GM23338 (cell line): Measurements from ENCODE around the gene TSPAN7. TPM values are rescaled to one million over a fixed set of nuclear protein-coding genes. Genes with fewer than 3 reads are reported as not detected.

ENCODE experiments used
- ATAC-seq: fragments of 200-7000 bp; cut with Tn5 transposase; 3 replicates; pipeline ENCODE4 v1.9.1; 2020
- DNase-seq: peaks from one replicate; pipeline ENCODE4 v3.0.0-alpha.2; 2015; ENCODE audit warnings: low spot score
- H2AFZ ChIP-seq: fragments of 200-600 bp; sonication (generic); 2 replicates; pipeline ENCODE4 v1.8.0; 2016; ENCODE audit warnings: antibody characterized with exemption, mild to moderate bottlenecking, moderate library complexity
- H3F3A ChIP-seq: fragments of 200-600 bp; sonication (generic); replicated peaks from 2 replicates; pipeline ENCODE4 v1.8.0; 2017; ENCODE audit warnings: antibody characterized with exemption, mixed run types, low read depth
- H3K27ac ChIP-seq: fragments of 200-600 bp; sonication (generic); 2 replicates; pipeline ENCODE4 v1.6.1; 2016; ENCODE audit warnings: low read depth
- H3K27me3 ChIP-seq: fragments of 200-600 bp; sonication (generic); 2 replicates; pipeline ENCODE4 v1.8.0; 2016; ENCODE audit warnings: mild to moderate bottlenecking, mixed run types, moderate library complexity; ENCODE audit not compliant: insufficient read depth
- H3K36me3 ChIP-seq: fragments of 200-600 bp; sonication (generic); 2 replicates; pipeline ENCODE4 v1.8.0; 2016; ENCODE audit warnings: mild to moderate bottlenecking; ENCODE audit not compliant: insufficient read depth
- H3K4me1 ChIP-seq: fragments of 200-600 bp; sonication (generic); 2 replicates; pipeline ENCODE4 v1.8.0; 2016; ENCODE audit warnings: mild to moderate bottlenecking, moderate library complexity; ENCODE audit not compliant: insufficient read depth
- H3K4me2 ChIP-seq: fragments of 200-600 bp; sonication (generic); 2 replicates; pipeline ENCODE4 v1.7.1; 2017; ENCODE audit warnings: mixed run types
- H3K4me3 ChIP-seq: fragments of 200-600 bp; sonication (generic); 2 replicates; pipeline ENCODE4 v1.6.1; 2016; ENCODE audit warnings: mixed run types
- H3K79me2 ChIP-seq: fragments of 200-600 bp; sonication (generic); replicated peaks from 2 replicates; pipeline ENCODE4 v1.8.0; 2017; ENCODE audit warnings: mild to moderate bottlenecking; ENCODE audit not compliant: insufficient read depth
- H3K9me2 ChIP-seq: fragments of 200-600 bp; sonication (generic); 2 replicates; pipeline ENCODE4 v1.8.0; 2017; ENCODE audit not compliant: insufficient read depth
- H4K20me1 ChIP-seq: fragments of 200-600 bp; sonication (generic); replicated peaks from 2 replicates; pipeline ENCODE4 v1.8.0; 2017; ENCODE audit warnings: mild to moderate bottlenecking; ENCODE audit not compliant: insufficient read depth
- H3K27ac Mint-ChIP-seq: 2 replicates; pipeline ENCODE4 v1.8.0; 2020; ENCODE audit warnings: inconsistent platforms, mild to moderate bottlenecking, moderate library complexity, mixed read lengths
- H3K27me3 Mint-ChIP-seq: 3 replicates; pipeline ENCODE4 v1.8.0; 2022; ENCODE audit warnings: low read depth, mild to moderate bottlenecking, moderate library complexity, mixed read lengths, inconsistent platforms; ENCODE audit not compliant: insufficient read depth, poor library complexity
- H3K36me3 Mint-ChIP-seq: 3 replicates; pipeline ENCODE4 v1.8.0; 2021; ENCODE audit warnings: low read depth, mild to moderate bottlenecking, inconsistent platforms, moderate library complexity, mixed read lengths
- H3K4me1 Mint-ChIP-seq: 3 replicates; pipeline ENCODE4 v1.8.0; 2020; ENCODE audit warnings: mild to moderate bottlenecking, inconsistent platforms, mixed read lengths
- H3K4me3 Mint-ChIP-seq: 3 replicates; pipeline ENCODE4 v1.8.0; 2021; ENCODE audit warnings: moderate library complexity, mild to moderate bottlenecking, inconsistent platforms, mixed read lengths
- H3K9me3 Mint-ChIP-seq: 3 replicates; pipeline ENCODE4 v1.8.0; 2020; ENCODE audit warnings: moderate library complexity, mild to moderate bottlenecking, inconsistent platforms, mixed read lengths
- CREB1 ChIP-seq: fragments of 250-450 bp; sonication (Bioruptor Pico); IDR thresholded peaks from 2 replicates; pipeline ENCODE4 v1.5.0; 2020; ENCODE audit warnings: low read depth, mild to moderate bottlenecking, moderate library complexity
- EZH2 ChIP-seq: fragments of 200-600 bp; sonication (generic); IDR thresholded peaks from one replicate; pipeline ENCODE4 v1.8.0; 2017; ENCODE audit warnings: antibody characterized with exemption, mild to moderate bottlenecking, low read depth; ENCODE audit not compliant: unreplicated experiment
- JUNB ChIP-seq: IDR thresholded peaks from one replicate; pipeline ENCODE4 v1.6.1; 2016; ENCODE audit warnings: antibody characterized with exemption; ENCODE audit not compliant: unreplicated experiment
- NANOG ChIP-seq: IDR thresholded peaks from 2 replicates; pipeline ENCODE4 v1.6.1; 2016; ENCODE audit warnings: antibody characterized with exemption, borderline replicate concordance
- POLR2AphosphoS5 ChIP-seq: IDR thresholded peaks from 2 replicates; pipeline ENCODE4 v1.6.1; 2016; ENCODE audit warnings: antibody characterized with exemption, low read depth
- ZNF114 ChIP-seq: fragments of 250-450 bp; sonication (Bioruptor Pico); IDR thresholded peaks from 2 replicates; pipeline ENCODE4 v1.5.0; 2020; ENCODE audit warnings: mild to moderate bottlenecking, moderate library complexity
- ZNF331 ChIP-seq: fragments of 250-450 bp; sonication (Bioruptor Pico); IDR thresholded peaks from 2 replicates; pipeline ENCODE4 v1.5.0; 2020; ENCODE audit warnings: low read depth, mild to moderate bottlenecking, moderate library complexity
- long read RNA-seq: library from polyadenylated mRNA; unstranded; transcript quantifications from one replicate; pipeline ENCODE4 v2.0.0, GENCODE V29; 2020; ENCODE audit not compliant: unreplicated experiment
- polyA plus RNA-seq: library from polyadenylated mRNA; unstranded; fragments of >200 nt; fragmentation: Nextera tagmentation; extraction: Ambion mirVana; gene quantifications from 2 replicates; pipeline ENCODE4 v1.2.1, GENCODE V29; 2016
- total RNA-seq: library from RNA; depleted of rRNA; stranded (reverse); fragments of >200 nt; shearing (Covaris generic); gene quantifications from 2 replicates; pipeline ENCODE4 v1.2.3, GENCODE V29; 2014; rRNA removed
- TF ChIP-seq, protein P1 (sequence below): IDR thresholded peaks from 2 replicates; pipeline ENCODE4 v1.6.1; 2016; ENCODE audit warnings: antibody characterized with exemption
- TF ChIP-seq, protein P2 (sequence below): fragments of 250-450 bp; sonication (Bioruptor Pico); IDR thresholded peaks from 2 replicates; pipeline ENCODE4 v1.5.0; 2020; ENCODE audit warnings: mild to moderate bottlenecking, moderate library complexity

The TSPAN7 gene, protein sequence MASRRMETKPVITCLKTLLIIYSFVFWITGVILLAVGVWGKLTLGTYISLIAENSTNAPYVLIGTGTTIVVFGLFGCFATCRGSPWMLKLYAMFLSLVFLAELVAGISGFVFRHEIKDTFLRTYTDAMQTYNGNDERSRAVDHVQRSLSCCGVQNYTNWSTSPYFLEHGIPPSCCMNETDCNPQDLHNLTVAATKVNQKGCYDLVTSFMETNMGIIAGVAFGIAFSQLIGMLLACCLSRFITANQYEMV
- total RNA-seq (5.9 and 7.2 TPM in 2 replicates), polyA plus RNA-seq (10.4 and 11.5 TPM in 2 replicates)
- long read RNA-seq, transcript TSPAN7-202 (8 exons, 1,909 nt), result major isoform, 6 of 6 reads
- long read RNA-seq, partial matches to known transcripts, result 0 of 6 reads
- long read RNA-seq, other reads (novel, unspliced or antisense), result 0 of 6 reads

DNA sequence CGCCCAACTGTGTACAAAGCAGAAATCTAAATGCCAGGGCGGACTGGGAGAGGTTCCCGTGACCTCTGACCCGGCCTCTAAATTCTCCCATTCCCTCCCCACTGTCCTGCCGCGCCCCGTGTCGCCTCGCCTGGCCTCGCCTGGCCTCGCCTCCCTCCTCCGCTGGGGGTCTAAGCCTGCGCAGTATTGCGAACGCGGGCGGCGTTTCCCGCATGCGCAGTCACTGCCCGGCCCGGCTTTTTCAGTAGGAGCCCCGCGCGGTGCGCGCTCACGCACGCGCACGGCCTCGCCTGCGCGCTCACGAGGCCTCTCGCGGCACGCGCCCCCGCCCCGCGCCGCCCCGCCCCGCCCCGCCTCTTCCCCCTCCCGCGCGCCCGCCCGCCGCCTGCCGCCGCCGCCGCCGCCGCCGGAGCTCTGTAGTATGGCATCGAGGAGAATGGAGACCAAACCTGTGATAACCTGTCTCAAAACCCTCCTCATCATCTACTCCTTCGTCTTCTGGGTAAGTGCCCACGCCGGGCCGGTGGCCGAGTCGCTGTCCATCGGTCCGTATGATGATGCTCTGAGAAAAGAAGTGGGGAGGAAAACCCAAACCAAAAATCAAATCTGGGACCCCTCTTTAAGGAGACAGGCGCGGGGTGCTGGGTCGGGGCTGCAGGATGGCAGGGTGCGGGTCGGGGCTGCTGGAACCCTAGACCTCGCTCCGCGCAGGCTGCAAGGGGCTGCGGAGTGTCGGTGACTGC lies at the start of gene TSPAN7:
TSPAN7 (plus strand) TSS at position 417 of the 743 bp plus-strand sequence; CDS start at position 422, 5 bp downstream.
- ATAC-seq, result peak; percentile 77
- peak within 1 kb of the TSS; percentile 91 for H3K4me3 Mint-ChIP-seq
- Histone ChIP-seq H3F3A (no peaks in the 10 kb centered on the region), H3K4me1 (no peaks in the 10 kb centered on the region), H4K20me1 (no peaks in the 10 kb centered on the region), H3K4me3 (peak within 1 kb of the TSS; percentile 69), H3K4me2 (peak within 1 kb of the TSS; percentile 77), H3K9me2 (no peaks in the 10 kb centered on the region), H2AFZ (peak within 1 kb of the TSS; percentile 89), H3K27me3 (peaks cover 10% of the 10 kb centered on the region; the same call in 1 of the 2 replicates), H3K79me2 (no peaks in the 10 kb centered on the region), H3K27ac (no peak within 1 kb of the TSS), H3K36me3 (no peaks in the 10 kb centered on the region)
- peaks cover 9% of the 10 kb centered on the region; the same call in 2 of the 3 replicates for H3K4me1 Mint-ChIP-seq
- H3K36me3 Mint-ChIP-seq, result no peaks in the 10 kb centered on the region
- 0 out of 2 replicates have a peak within 1 kb of the TSS, but pooled peaks have one; percentile 80 for H3K27ac Mint-ChIP-seq
- peak; percentile 70 for DNase-seq
- peaks cover 13% of the 10 kb centered on the region for H3K27me3 Mint-ChIP-seq
- H3K9me3 Mint-ChIP-seq, result no peaks in the 10 kb centered on the region
- no peak for TF ChIP-seq NANOG
- no peak for TF ChIP-seq ZNF114
- TF ChIP-seq POLR2AphosphoS5, result peak; percentile 68
- no peak for TF ChIP-seq EZH2

DNA sequence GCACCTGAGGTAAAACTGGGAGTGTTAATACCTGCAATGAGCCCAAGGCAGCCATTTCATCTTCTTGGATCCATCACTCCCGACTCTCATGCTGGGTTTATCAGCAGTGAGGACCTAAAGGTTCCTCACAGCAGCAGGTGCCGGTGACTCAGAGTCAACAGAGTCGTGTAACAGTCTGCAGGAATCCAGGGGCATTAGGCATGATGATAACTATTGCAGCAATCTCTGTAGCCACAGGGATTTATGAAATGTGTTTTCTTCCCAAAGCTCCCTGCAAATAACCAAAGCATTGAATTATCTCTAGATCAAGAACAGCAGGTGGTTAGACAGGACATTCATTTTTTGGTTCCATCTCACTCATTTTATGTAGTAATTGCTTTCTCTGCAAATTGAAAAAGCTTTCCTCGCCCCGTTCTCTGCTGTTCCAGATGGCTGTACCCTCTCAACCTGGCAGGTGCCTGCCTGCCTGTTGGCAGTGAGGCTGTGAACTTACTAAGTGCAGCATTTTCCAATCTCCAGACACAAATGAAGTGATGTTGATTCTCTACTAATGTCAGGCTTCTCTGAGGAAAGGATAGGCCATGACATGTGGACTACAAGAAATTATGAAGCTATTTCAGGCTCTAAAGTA lies 48.1 kb upstream of the TSPAN7 start:
- Histone ChIP-seq H4K20me1 (no peaks in the 10 kb centered on the region), H3K9me2 (no peaks in the 10 kb centered on the region), H3K79me2 (no peaks in the 10 kb centered on the region), H3K4me3 (no peak overlapping the region), H2AFZ (no peak overlapping the region), H3K27ac (no peak overlapping the region), H3F3A (no peaks in the 10 kb centered on the region), H3K4me2 (no peak overlapping the region), H3K4me1 (no peaks in the 10 kb centered on the region), H3K36me3 (no peaks in the 10 kb centered on the region), H3K27me3 (no peaks in the 10 kb centered on the region)
- no peaks in the 10 kb centered on the region for H3K27me3 Mint-ChIP-seq
- no peak for DNase-seq
- no peaks in the 10 kb centered on the region for H3K4me1 Mint-ChIP-seq
- no peak overlapping the region for H3K4me3 Mint-ChIP-seq
- no peaks in the 10 kb centered on the region for H3K9me3 Mint-ChIP-seq
- H3K36me3 Mint-ChIP-seq, result no peaks in the 10 kb centered on the region
- ATAC-seq, result no peak
- no peak overlapping the region for H3K27ac Mint-ChIP-seq
- TF ChIP-seq CREB1 (CRISPR knock-in tag) (no peak), ZNF114 (no peak), NANOG (no peak), ZNF331 (no peak), POLR2AphosphoS5 (no peak), JUNB (no peak), EZH2 (no peak)
- TF ChIP-seq, protein P1, sequence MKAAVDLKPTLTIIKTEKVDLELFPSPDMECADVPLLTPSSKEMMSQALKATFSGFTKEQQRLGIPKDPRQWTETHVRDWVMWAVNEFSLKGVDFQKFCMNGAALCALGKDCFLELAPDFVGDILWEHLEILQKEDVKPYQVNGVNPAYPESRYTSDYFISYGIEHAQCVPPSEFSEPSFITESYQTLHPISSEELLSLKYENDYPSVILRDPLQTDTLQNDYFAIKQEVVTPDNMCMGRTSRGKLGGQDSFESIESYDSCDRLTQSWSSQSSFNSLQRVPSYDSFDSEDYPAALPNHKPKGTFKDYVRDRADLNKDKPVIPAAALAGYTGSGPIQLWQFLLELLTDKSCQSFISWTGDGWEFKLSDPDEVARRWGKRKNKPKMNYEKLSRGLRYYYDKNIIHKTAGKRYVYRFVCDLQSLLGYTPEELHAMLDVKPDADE, result no peak
- TF ChIP-seq, protein P2, sequence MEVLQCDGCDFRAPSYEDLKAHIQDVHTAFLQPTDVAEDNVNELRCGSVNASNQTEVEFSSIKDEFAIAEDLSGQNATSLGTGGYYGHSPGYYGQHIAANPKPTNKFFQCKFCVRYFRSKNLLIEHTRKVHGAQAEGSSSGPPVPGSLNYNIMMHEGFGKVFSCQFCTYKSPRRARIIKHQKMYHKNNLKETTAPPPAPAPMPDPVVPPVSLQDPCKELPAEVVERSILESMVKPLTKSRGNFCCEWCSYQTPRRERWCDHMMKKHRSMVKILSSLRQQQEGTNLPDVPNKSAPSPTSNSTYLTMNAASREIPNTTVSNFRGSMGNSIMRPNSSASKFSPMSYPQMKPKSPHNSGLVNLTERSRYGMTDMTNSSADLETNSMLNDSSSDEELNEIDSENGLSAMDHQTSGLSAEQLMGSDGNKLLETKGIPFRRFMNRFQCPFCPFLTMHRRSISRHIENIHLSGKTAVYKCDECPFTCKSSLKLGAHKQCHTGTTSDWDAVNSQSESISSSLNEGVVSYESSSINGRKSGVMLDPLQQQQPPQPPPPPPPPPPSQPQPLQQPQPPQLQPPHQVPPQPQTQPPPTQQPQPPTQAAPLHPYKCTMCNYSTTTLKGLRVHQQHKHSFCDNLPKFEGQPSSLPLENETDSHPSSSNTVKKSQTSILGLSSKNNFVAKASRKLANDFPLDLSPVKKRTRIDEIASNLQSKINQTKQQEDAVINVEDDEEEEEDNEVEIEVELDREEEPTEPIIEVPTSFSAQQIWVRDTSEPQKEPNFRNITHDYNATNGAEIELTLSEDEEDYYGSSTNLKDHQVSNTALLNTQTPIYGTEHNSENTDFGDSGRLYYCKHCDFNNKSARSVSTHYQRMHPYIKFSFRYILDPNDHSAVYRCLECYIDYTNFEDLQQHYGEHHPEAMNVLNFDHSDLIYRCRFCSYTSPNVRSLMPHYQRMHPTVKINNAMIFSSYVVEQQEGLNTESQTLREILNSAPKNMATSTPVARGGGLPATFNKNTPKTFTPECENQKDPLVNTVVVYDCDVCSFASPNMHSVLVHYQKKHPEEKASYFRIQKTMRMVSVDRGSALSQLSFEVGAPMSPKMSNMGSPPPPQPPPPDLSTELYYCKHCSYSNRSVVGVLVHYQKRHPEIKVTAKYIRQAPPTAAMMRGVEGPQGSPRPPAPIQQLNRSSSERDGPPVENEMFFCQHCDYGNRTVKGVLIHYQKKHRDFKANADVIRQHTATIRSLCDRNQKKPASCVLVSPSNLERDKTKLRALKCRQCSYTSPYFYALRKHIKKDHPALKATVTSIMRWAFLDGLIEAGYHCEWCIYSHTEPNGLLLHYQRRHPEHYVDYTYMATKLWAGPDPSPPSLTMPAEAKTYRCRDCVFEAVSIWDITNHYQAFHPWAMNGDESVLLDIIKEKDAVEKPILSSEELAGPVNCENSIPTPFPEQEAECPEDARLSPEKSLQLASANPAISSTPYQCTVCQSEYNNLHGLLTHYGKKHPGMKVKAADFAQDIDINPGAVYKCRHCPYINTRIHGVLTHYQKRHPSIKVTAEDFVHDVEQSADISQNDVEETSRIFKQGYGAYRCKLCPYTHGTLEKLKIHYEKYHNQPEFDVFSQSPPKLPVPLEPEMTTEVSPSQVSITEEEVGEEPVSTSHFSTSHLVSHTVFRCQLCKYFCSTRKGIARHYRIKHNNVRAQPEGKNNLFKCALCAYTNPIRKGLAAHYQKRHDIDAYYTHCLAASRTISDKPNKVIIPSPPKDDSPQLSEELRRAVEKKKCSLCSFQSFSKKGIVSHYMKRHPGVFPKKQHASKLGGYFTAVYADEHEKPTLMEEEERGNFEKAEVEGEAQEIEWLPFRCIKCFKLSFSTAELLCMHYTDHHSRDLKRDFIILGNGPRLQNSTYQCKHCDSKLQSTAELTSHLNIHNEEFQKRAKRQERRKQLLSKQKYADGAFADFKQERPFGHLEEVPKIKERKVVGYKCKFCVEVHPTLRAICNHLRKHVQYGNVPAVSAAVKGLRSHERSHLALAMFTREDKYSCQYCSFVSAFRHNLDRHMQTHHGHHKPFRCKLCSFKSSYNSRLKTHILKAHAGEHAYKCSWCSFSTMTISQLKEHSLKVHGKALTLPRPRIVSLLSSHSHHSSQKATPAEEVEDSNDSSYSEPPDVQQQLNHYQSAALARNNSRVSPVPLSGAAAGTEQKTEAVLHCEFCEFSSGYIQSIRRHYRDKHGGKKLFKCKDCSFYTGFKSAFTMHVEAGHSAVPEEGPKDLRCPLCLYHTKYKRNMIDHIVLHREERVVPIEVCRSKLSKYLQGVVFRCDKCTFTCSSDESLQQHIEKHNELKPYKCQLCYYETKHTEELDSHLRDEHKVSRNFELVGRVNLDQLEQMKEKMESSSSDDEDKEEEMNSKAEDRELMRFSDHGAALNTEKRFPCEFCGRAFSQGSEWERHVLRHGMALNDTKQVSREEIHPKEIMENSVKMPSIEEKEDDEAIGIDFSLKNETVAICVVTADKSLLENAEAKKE (CRISPR knock-in tag), result no peak
